ENCODE measurements around the gene PFN3. TPM values are rescaled to one million over a fixed set of nuclear protein-coding genes. Genes with fewer than 3 reads are reported as not detected.

The PFN3 gene
- polyA plus RNA-seq (2013, experiment 1 of 2), result not detected
- not detected for polyA plus RNA-seq (2013, experiment 2 of 2)

DNA sequence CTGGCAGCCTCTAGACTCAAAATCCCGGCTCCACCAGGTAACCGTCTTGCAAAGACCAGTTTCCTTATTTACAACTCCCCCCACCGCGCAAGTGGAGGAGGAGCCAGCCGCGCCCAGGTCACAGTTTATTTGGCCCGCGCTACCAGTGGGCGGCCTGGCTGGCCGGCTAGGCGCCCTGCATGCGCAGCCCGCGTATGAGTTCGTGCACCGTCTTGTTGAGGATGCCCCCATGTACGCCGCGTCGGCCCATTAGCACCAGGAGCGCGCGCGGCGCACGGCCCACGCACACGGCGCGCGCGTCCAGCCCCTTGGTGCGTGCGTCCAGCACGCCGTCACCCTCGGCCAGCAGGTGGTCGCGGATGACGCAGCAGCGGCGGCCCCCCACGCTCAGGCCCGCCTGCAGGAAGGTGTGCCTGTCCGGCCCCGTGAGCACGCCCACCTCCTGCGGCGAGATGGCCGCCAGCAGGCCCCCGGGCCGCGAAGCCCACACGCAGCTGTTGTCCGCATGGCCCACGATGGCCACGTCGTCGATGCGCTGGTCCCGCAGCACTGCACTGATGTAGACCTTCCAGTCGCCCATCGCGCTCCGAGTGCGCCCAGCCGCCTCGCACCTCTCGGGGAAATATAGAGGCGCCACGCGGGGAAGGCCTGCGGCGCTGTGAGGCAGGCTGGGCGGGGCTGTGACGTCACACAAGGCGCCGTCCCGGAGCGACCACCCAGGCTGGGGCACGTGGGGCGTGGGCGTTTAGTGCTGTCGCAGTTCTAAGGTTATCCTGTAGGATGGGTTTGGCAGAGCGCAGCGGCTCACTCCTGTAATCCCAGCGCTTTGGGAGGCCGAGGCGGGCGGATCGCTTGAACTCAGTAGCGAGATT, at the start of gene PFN3:
Gene PFN3 (minus strand): TSS at position 665 of the 872 bp plus-strand sequence. CDS start 85 bp downstream, at position 580.
- WGBS, 2 experiments (ENCODE audit: insufficient coverage in 2 of 2), result 61 to 72% methylated on average over 80 to 88 of the region's 92 CpGs
- Histone ChIP-seq H3K36me3 (ENCODE audit: control insufficient read depth, insufficient read depth, low read length) (no peaks in the 10 kb centered on the region), H3K27ac (ENCODE audit: low read depth, low read length, severe bottlenecking) (no peak within 1 kb of the TSS), H3K4me1 (ENCODE audit: control insufficient read depth, insufficient read depth, low read length, poor library complexity, severe bottlenecking) (peaks cover 6% of the 10 kb centered on the region), H3K9me3 (ENCODE audit: control insufficient read depth, low read length) (no peaks in the 10 kb centered on the region), H3K4me3 (ENCODE audit: extremely low read depth, insufficient read depth, low read length, poor library complexity, severe bottlenecking) (no peak within 1 kb of the TSS)

GRCh38 chr5:177449140-177450061, 48.9 kb upstream of the PFN3 start:
- H3K27ac ChIP-seq (ENCODE audit: low read depth, low read length, severe bottlenecking), result no peak overlapping the region
- peaks cover 9% of the 10 kb centered on the region for H3K4me1 ChIP-seq (ENCODE audit: control insufficient read depth, insufficient read depth, low read length, poor library complexity, severe bottlenecking)
- H3K4me3 ChIP-seq (ENCODE audit: extremely low read depth, insufficient read depth, low read length, poor library complexity, severe bottlenecking), result no peak overlapping the region
- H3K9me3 ChIP-seq (ENCODE audit: control insufficient read depth, low read length), result no peaks in the 10 kb centered on the region
- peaks cover 1% of the 10 kb centered on the region for H3K36me3 ChIP-seq (ENCODE audit: control insufficient read depth, insufficient read depth, low read length)
- 92 to 93% methylated on average over 15 to 18 of the region's 18 CpGs for WGBS, 2 experiments (ENCODE audit: insufficient coverage in 2 of 2)

DNA sequence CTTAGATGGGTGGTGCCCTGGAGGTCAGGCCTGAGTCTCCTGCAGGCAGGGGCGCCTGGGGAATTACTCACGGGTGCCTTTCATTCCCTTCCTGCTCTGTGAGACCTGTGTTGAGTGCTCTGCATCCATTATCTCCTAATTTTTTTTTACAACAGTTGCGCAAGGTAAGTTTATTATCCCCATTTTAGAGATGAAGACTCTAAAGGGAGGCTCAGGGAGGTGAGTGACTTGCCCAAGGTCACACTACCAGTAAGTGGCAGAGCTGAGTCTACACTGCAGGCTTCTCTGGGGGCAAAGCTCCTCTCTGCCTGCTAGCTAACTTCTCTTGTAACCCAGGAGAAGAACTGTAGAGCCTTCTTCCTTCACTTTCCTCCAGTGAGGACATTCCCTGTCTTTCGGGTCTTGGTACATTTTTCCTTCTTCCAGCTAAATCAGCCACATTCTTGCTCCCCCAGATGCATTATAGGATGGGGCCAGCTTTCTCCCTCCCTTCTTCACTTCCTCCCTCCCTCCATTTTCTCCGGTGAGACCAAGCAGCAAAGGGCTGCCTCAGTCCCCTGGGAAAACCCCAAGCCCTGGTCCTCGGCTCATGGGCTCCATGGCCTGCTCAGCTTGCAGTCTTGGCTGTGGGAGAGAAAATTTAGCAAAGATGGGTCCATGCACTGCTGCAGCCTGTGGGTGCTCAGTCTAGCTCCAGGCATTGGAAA, 47.9 kb upstream of the PFN3 start:
- peak overlapping the region; percentile 58 for H3K4me3 ChIP-seq (ENCODE audit: extremely low read depth, insufficient read depth, low read length, poor library complexity, severe bottlenecking)
- H3K9me3 ChIP-seq (ENCODE audit: control insufficient read depth, low read length), result no peaks in the 10 kb centered on the region
- peaks cover 2% of the 10 kb centered on the region for H3K36me3 ChIP-seq (ENCODE audit: control insufficient read depth, insufficient read depth, low read length)
- H3K27ac ChIP-seq (ENCODE audit: low read depth, low read length, severe bottlenecking), result peak overlapping the region; percentile 83
- 82 to 89% methylated on average over 5 of the region's 6 CpGs for WGBS, 2 experiments (ENCODE audit: insufficient coverage in 2 of 2)
- H3K4me1 ChIP-seq (ENCODE audit: control insufficient read depth, insufficient read depth, low read length, poor library complexity, severe bottlenecking), result peaks cover 9% of the 10 kb centered on the region

GRCh38 chr5:177447611-177448243, 47.3 kb upstream of the PFN3 start:
- Histone ChIP-seq H3K4me3 (ENCODE audit: extremely low read depth, insufficient read depth, low read length, poor library complexity, severe bottlenecking) (peak overlapping the region; percentile 58), H3K9me3 (ENCODE audit: control insufficient read depth, low read length) (no peaks in the 10 kb centered on the region), H3K27ac (ENCODE audit: low read depth, low read length, severe bottlenecking) (peak overlapping the region; percentile 83), H3K36me3 (ENCODE audit: control insufficient read depth, insufficient read depth, low read length) (peaks cover 4% of the 10 kb centered on the region), H3K4me1 (ENCODE audit: control insufficient read depth, insufficient read depth, low read length, poor library complexity, severe bottlenecking) (peaks cover 9% of the 10 kb centered on the region)
- WGBS, 2 experiments (ENCODE audit: insufficient coverage in 2 of 2), result 11 to 23% methylated on average over 14 to 16 of the region's 23 CpGs

DNA sequence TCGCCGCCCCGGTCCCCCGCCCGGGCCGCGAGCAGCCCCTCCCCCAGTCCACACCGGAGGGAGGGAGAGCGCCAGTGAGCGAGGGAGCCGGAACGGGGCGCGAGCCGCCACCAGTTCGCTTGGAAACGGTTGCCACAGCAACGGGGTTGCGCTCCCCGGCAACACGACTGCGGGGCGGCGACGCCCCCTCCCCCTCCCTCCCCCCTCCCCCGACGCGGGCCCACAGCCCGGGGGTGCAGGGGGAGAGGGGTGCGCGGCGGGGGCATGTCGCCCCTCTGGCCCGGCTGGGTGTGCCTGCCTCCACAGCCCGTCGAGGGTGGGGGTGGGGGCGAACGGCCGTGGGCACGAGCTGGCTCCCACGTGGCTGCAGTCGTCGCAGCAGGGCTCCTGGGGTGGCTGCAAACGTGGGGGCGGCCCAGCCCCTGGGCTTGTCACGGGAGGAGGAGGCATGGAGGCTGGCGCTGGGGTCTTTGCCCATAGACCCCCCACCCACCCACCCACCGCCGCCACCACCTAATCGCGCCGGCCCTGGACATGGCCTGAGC, 46.7 kb upstream of the PFN3 start:
- H3K27ac ChIP-seq (ENCODE audit: low read depth, low read length, severe bottlenecking), result peak overlapping the region; percentile 83
- H3K4me3 ChIP-seq (ENCODE audit: extremely low read depth, insufficient read depth, low read length, poor library complexity, severe bottlenecking), result peak overlapping the region; percentile 58
- 0 to 2% methylated on average over 1 to 11 of the region's 52 CpGs for WGBS, 2 experiments (ENCODE audit: insufficient coverage in 2 of 2)
- H3K9me3 ChIP-seq (ENCODE audit: control insufficient read depth, low read length), result no peaks in the 10 kb centered on the region
- H3K36me3 ChIP-seq (ENCODE audit: control insufficient read depth, insufficient read depth, low read length), result peaks cover 7% of the 10 kb centered on the region
- peaks cover 11% of the 10 kb centered on the region for H3K4me1 ChIP-seq (ENCODE audit: control insufficient read depth, insufficient read depth, low read length, poor library complexity, severe bottlenecking)

- peaks cover 7% of the 10 kb centered on the region for H3K36me3 ChIP-seq (ENCODE audit: control insufficient read depth, insufficient read depth, low read length)
- 4 to 5% methylated on average over 60 to 68 of the region's 89 CpGs for WGBS, 2 experiments (ENCODE audit: insufficient coverage in 2 of 2)
- peaks cover 12% of the 10 kb centered on the region for H3K4me1 ChIP-seq (ENCODE audit: control insufficient read depth, insufficient read depth, low read length, poor library complexity, severe bottlenecking)
- H3K9me3 ChIP-seq (ENCODE audit: control insufficient read depth, low read length), result no peaks in the 10 kb centered on the region
- H3K27ac ChIP-seq (ENCODE audit: low read depth, low read length, severe bottlenecking), result peak within 1 kb of the TSS; percentile 83
- H3K4me3 ChIP-seq (ENCODE audit: extremely low read depth, insufficient read depth, low read length, poor library complexity, severe bottlenecking), result peak within 1 kb of the TSS; percentile 58
Observed at GRCh38 chr5:177446200-177447065, 46.0 kb upstream of the PFN3 start, which contains the start of gene PRR7. TSS of gene PRR7 (plus strand) at chr5:177446814. CDS start at chr5:177455068, 8,254 bp downstream.

- WGBS, 2 experiments (ENCODE audit: insufficient coverage in 2 of 2), result 20 to 58% methylated on average over 1 to 3 of the region's 8 CpGs
- no peaks in the 10 kb centered on the region for H3K9me3 ChIP-seq (ENCODE audit: control insufficient read depth, low read length)
- H3K36me3 ChIP-seq (ENCODE audit: control insufficient read depth, insufficient read depth, low read length), result peaks cover 9% of the 10 kb centered on the region
- peak overlapping the region; percentile 58 for H3K4me3 ChIP-seq (ENCODE audit: extremely low read depth, insufficient read depth, low read length, poor library complexity, severe bottlenecking)
- peaks cover 12% of the 10 kb centered on the region for H3K4me1 ChIP-seq (ENCODE audit: control insufficient read depth, insufficient read depth, low read length, poor library complexity, severe bottlenecking)
- H3K27ac ChIP-seq (ENCODE audit: low read depth, low read length, severe bottlenecking), result no peak overlapping the region
Observed at GRCh38 chr5:177445917-177446199, 45.4 kb upstream of the PFN3 start.

GRCh38 chr5:177445052-177445916, 44.8 kb upstream of the PFN3 start:
- H3K9me3 ChIP-seq (ENCODE audit: control insufficient read depth, low read length), result no peaks in the 10 kb centered on the region
- no peak overlapping the region for H3K27ac ChIP-seq (ENCODE audit: low read depth, low read length, severe bottlenecking)
- H3K4me3 ChIP-seq (ENCODE audit: extremely low read depth, insufficient read depth, low read length, poor library complexity, severe bottlenecking), result no peak overlapping the region
- H3K4me1 ChIP-seq (ENCODE audit: control insufficient read depth, insufficient read depth, low read length, poor library complexity, severe bottlenecking), result peaks cover 12% of the 10 kb centered on the region
- H3K36me3 ChIP-seq (ENCODE audit: control insufficient read depth, insufficient read depth, low read length), result peaks cover 14% of the 10 kb centered on the region
- WGBS, 2 experiments (ENCODE audit: insufficient coverage in 2 of 2), result 90 to 98% methylated on average over 6 to 7 of the region's 10 CpGs

Measured in mesodermal cell (in vitro differentiated cells).